ENCODE results near the gene GAB4. TPM values are rescaled to one million over a fixed set of nuclear protein-coding genes. Genes with fewer than 3 reads are reported as not detected.
A peak's percentile ranks its signal among the peaks of the same experiment; 100 is the strongest.

Gene GAB4
- total RNA-seq, 1 experiment from 2014 or later, result not detected

GRCh38 chr22:16964366-16964765 is 43.7 kb downstream of the GAB4 start:
- no peak for TF ChIP-seq CTCF (conservative IDR thresholded peaks at IDR 0.05)
- no peak overlapping the region for H3T11ph ChIP-seq (ENCODE audit: low read length)
- no peak overlapping the region for H3K14ac ChIP-seq (ENCODE audit: insufficient read depth, low read length)
- Mint-ChIP-seq H3K36me3 (ENCODE audit: insufficient read depth in 1 of 3, low read depth in 3 of 3) (peaks cover 3 to 17% (median 15%) of the 10 kb centered on the region in 3 experiments; a peak in 5 of 7 replicates), H3K4me3 (no peak overlapping the region), H3K27me3 (ENCODE audit: low read depth) (peaks cover 16% of the 10 kb centered on the region), H3K4me1 (no peaks in the 10 kb centered on the region), H3K27ac (peak overlapping the region in 1 of 3 experiments; percentile 40; a peak in 1 of 7 replicates), H3K9me3 (peaks cover 93 to 100% of the 10 kb centered on the region in 2 experiments)
- H3K79me1 ChIP-seq (ENCODE audit: insufficient read depth, low read depth, low read length, poor library complexity, severe bottlenecking), result no peaks in the 10 kb centered on the region
- H3K18ac ChIP-seq (ENCODE audit: insufficient read length, low read depth, low read length), result no peak overlapping the region
- H2BK20ac ChIP-seq (ENCODE audit: low read depth, low read length, poor library complexity, severe bottlenecking), result no peak overlapping the region
- H2BK120ac ChIP-seq (ENCODE audit: low read depth, low read length, poor library complexity, severe bottlenecking), result no peak overlapping the region
- WGBS (ENCODE audit: extremely low coverage, insufficient read length, low lambda C conversion rate), result no CpG with 5 or more reads among the region's 5 CpGs
- H2AK5ac ChIP-seq (ENCODE audit: insufficient read length, low read length), result no peak overlapping the region
- H3K4me1 ChIP-seq (ENCODE audit: insufficient read depth, low read length), result no peaks in the 10 kb centered on the region
- H4K5ac ChIP-seq (ENCODE audit: insufficient read length, low read depth, low read length), result no peak overlapping the region
- DNase-seq, result no peak
- no peak overlapping the region for H4K8ac ChIP-seq (replicated peaks; ENCODE audit: insufficient read length, low read depth, low read length)
- H3K9ac ChIP-seq (ENCODE audit: extremely low read depth, insufficient read length, low read length), result no peak overlapping the region
- H3K56ac ChIP-seq (ENCODE audit: insufficient read length, low read depth, low read length), result no peak overlapping the region
- no peak overlapping the region for H2BK12ac ChIP-seq (ENCODE audit: insufficient read length, low read depth, low read length)
- H3K23ac ChIP-seq (ENCODE audit: insufficient read length, low read depth, low read length), result no peak overlapping the region
- H2BK5ac ChIP-seq (ENCODE audit: insufficient read length, low read length), result no peak overlapping the region
- no peaks in the 10 kb centered on the region for H3K23me2 ChIP-seq (ENCODE audit: insufficient read length, low read depth, low read length, poor library complexity, severe bottlenecking)
- no peak overlapping the region for H4K91ac ChIP-seq (ENCODE audit: insufficient read length, low read depth, low read length)
- H3K27ac ChIP-seq (ENCODE audit: insufficient read length, low read depth, low read length), result no peak overlapping the region
- no peaks in the 10 kb centered on the region for H3K79me2 ChIP-seq (ENCODE audit: insufficient read depth, low read length)
- H3K9me3 ChIP-seq (ENCODE audit: control insufficient read depth, low read depth, low read length), result no peaks in the 10 kb centered on the region
- H2BK15ac ChIP-seq (ENCODE audit: low read depth, low read length), result no peak overlapping the region
- H2AFZ ChIP-seq (ENCODE audit: low read length), result no peak overlapping the region
- H4K20me1 ChIP-seq (ENCODE audit: control insufficient read depth, insufficient read depth, insufficient read length), result no peaks in the 10 kb centered on the region
- H3K4ac ChIP-seq (ENCODE audit: low read depth, low read length), result no peak overlapping the region
- no peaks in the 10 kb centered on the region for H3K27me3 ChIP-seq (ENCODE audit: insufficient read depth, low read length)
- no peak overlapping the region for H3K4me2 ChIP-seq (ENCODE audit: insufficient read depth, insufficient read length, low read length)

All from H9 (cell line).